Gastrocnemius medialis (tissue), 4 donors: ENCODE data around the gene HPN. TPM values are rescaled to one million over a fixed set of nuclear protein-coding genes. Genes with fewer than 3 reads are reported as not detected.
"Not testable (repeated sequence)": the region's sequence is repeated elsewhere in the genome, so short reads cannot be mapped to it uniquely, and the experiment has no call there.

Source experiments
- ATAC-seq, 2 donors: fragments of 150-250 bp; one replicate each; pipeline ENCODE4 v1.9.1; 2016
- DNase-seq, 2 donors: peaks; one replicate each; pipeline ENCODE4 v3.0.0-alpha.2; 2019
- H3K27ac ChIP-seq, 4 donors: fragments of 200-600 bp; sonication (generic); 1 replicate in 1 of 4; 2 replicates in 3 of 4; pipeline ENCODE4 v1.5.1; 2016 to 2018; ENCODE audit warnings: mild to moderate bottlenecking in 2 of 4, moderate library complexity in 1 of 4
- H3K27me3 ChIP-seq, 3 donors: fragments of 200-600 bp; sonication (generic) in 2 of 3; 1 replicate in 1 of 3; 2 replicates in 2 of 3; pipeline versions ENCODE4 v1.5.1 to v1.6.0; 2016 to 2019; ENCODE audit warnings: mild to moderate bottlenecking in 1 of 3, moderate library complexity in 1 of 3
- H3K36me3 ChIP-seq, 2 donors: fragments of 200-600 bp; sonication (generic) in 1 of 2; one replicate each; pipeline ENCODE4 v1.5.1; 2017 to 2018
- H3K4me1 ChIP-seq, 2 donors: fragments of 200-600 bp; sonication (generic) in 1 of 2; one replicate each; pipeline ENCODE4 v1.5.1; 2016 to 2017; ENCODE audit warnings: mild to moderate bottlenecking in 2 of 2
- H3K4me3 ChIP-seq, 4 donors: fragments of 200-600 bp; sonication (generic) in 3 of 4; 1 replicate in 1 of 4; 2 replicates in 3 of 4; pipeline ENCODE4 v1.5.1; 2016 to 2019; ENCODE audit warnings: mild to moderate bottlenecking in 2 of 4
- H3K9me3 ChIP-seq, 3 donors: fragments of 200-600 bp; sonication (generic) in 2 of 3; 1 replicate in 1 of 3; 2 replicates in 2 of 3; pipeline ENCODE4 v1.5.1; 2016 to 2019
- POLR2A ChIP-seq, 2 donors: fragments of 450-650 bp; IDR thresholded peaks; one replicate each; pipeline ENCODE4 v1.6.1; 2017; ENCODE audit warnings: antibody characterized with exemption in 2 of 2, mild to moderate bottlenecking in 2 of 2, moderate library complexity in 2 of 2
- in situ Hi-C, 4 donors: fragments of 200-750 bp; cut with MboI; loops; one replicate each; pipeline versions ENCODE4 v1.15.0 to v1.8.0; 2017; ENCODE audit warnings: low sequenced_read_pairs in 4 of 4
- intact Hi-C: fragments of 100-400 bp; cut with DNase I; formaldehyde crosslinking; loops from one replicate; pipeline ENCODE4 v1.15.1; 2023; ENCODE audit warnings: low total_unique reads
- total RNA-seq, 4 donors: library from RNA; depleted of rRNA; stranded (reverse); fragments of >200 nt; gene quantifications; one replicate each; pipeline versions ENCODE4 v1.1.0 to v1.2.3, GENCODE V29; 2016
- TF ChIP-seq, protein P1 (sequence below), 5 experiments: fragments of 450-650 bp in 3 of 5; fragments of 200-600 bp in 2 of 5; sonication (generic) in 2 of 5; IDR thresholded peaks in 4 of 5; conservative IDR thresholded peaks in 1 of 5; 1 replicate in 4 of 5; 2 replicates in 1 of 5; pipeline ENCODE4 v1.5.1; 2016 to 2019; ENCODE audit warnings: antibody characterized with exemption in 5 of 5, mild to moderate bottlenecking in 3 of 5, moderate library complexity in 3 of 5

HPN gene
- total RNA-seq, 4 donors from 2014 or later = 9.1 to 24.0 (median 17.1) TPM

DNA sequence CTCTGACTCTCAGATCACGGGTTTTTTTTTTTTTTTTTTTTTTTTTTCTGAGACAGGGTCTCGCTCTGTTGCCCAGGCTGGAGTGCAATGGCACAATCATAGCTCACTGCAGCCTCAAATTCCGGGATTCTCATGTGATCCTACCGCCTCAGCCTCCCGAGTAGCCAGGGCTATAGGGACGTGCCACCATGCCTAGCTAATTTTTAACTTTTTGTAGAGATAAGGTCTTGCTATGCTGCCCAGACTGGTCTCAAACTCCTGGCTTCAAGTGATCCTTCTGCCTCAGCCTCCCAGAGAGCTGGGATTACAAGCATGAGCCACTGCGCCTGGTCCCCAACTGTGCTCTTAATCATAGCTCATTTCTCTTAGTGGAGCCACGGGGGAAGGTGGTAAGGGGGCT lies 46.0 kb upstream of the HPN start:
- TF ChIP-seq POLR2A (IDR thresholded peaks at IDR 0.05) = no peak
- TF ChIP-seq, protein P1, sequence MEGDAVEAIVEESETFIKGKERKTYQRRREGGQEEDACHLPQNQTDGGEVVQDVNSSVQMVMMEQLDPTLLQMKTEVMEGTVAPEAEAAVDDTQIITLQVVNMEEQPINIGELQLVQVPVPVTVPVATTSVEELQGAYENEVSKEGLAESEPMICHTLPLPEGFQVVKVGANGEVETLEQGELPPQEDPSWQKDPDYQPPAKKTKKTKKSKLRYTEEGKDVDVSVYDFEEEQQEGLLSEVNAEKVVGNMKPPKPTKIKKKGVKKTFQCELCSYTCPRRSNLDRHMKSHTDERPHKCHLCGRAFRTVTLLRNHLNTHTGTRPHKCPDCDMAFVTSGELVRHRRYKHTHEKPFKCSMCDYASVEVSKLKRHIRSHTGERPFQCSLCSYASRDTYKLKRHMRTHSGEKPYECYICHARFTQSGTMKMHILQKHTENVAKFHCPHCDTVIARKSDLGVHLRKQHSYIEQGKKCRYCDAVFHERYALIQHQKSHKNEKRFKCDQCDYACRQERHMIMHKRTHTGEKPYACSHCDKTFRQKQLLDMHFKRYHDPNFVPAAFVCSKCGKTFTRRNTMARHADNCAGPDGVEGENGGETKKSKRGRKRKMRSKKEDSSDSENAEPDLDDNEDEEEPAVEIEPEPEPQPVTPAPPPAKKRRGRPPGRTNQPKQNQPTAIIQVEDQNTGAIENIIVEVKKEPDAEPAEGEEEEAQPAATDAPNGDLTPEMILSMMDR (IDR thresholded peaks at IDR 0.05 in 4 of 5, conservative IDR thresholded peaks at IDR 0.05 in 1 of 5) = no peak
- in situ Hi-C loops (loop anchor here in 1 of 4 donors (25.0 kb wide), 1 partner anchor 267 kb away; the partner anchor contains the start of gene USF2), intact Hi-C loops (no loop called here)
- Histone ChIP-seq H3K27ac (peak overlapping the region; percentile 83 to 98 (median 92)), H3K4me1 (peaks cover 15 to 30% of the 10 kb centered on the region in 2 donors), H3K9me3 (no peaks in the 10 kb centered on the region), H3K27me3 (no peaks in the 10 kb centered on the region), H3K36me3 (peaks cover 0 to 7% of the 10 kb centered on the region in 2 donors), H3K4me3 (peak overlapping the region in 2 of 4 donors; percentile 64)
- ATAC-seq (no peak), DNase-seq (no peak)

DNA sequence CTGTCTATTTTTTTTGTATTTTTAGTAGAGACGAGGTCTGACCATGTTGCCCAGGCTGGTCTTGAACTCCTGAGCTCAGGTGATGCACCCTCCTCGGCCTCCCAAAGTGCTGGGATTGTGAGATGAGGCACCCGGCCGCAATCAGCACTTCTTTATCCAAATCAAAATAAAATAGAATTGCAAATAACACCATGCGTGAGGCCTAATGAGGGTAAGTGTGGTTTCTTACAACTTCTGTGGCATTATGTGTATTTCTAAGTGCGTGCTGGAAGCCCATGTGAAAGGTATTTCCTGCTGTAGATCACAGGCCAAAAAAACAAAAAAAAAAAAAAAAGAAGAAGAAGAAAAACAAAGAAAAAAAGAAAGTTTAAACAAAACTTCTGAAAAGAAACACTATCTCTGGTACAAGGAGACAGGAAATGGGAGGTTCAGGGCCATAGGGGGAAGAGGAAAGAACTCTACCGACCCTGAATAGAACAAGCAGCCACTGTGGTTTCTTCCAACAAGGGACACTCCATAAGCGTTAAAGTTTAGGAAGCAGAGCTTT lies 44.4 kb upstream of the HPN start:
- Histone ChIP-seq H3K9me3 (no peaks in the 10 kb centered on the region), H3K4me1 (peaks cover 26 to 37% of the 10 kb centered on the region in 2 donors), H3K36me3 (peaks cover 0 to 7% of the 10 kb centered on the region in 2 donors), H3K4me3 (no peak overlapping the region), H3K27me3 (no peaks in the 10 kb centered on the region), H3K27ac (peak overlapping the region in 3 of 4 donors; percentile 87 to 98 (median 96))
- ATAC-seq = no peak
- no peak for TF ChIP-seq POLR2A (IDR thresholded peaks at IDR 0.05)
- TF ChIP-seq, protein P1 (IDR thresholded peaks at IDR 0.05 in 4 of 5, conservative IDR thresholded peaks at IDR 0.05 in 1 of 5) = no peak
- intact Hi-C loops (no loop called here), in situ Hi-C loops (loop anchor here in 1 of 4 donors (25.0 kb wide), 1 partner anchor 265 kb away; the partner anchor contains the start of gene USF2)
- no peak for DNase-seq

GRCh38 chr19:34998224-34998623 lies 43.3 kb upstream of the HPN start:
- intact Hi-C loops, H3K4me3 ChIP-seq, H3K27me3 ChIP-seq, H3K36me3 ChIP-seq, ATAC-seq, H3K9me3 ChIP-seq, DNase-seq: not testable (repeated sequence)
- peaks cover 26 to 37% of the 10 kb centered on the region in 2 donors for H3K4me1 ChIP-seq
- in situ Hi-C loops = loop anchor here in 1 of 4 donors (25.0 kb wide), 1 partner anchor 264 kb away; the partner anchor contains the start of gene USF2
- H3K27ac ChIP-seq = peak overlapping the region; percentile 91 to 99 (median 97)

GRCh38 chr19:34998777-34999497 lies 42.6 kb upstream of the HPN start:
- no peak for TF ChIP-seq POLR2A (IDR thresholded peaks at IDR 0.05)
- TF ChIP-seq, protein P1 (IDR thresholded peaks at IDR 0.05 in 4 of 5, conservative IDR thresholded peaks at IDR 0.05 in 1 of 5) = no peak
- in situ Hi-C loops (loop anchor here in 1 of 4 donors (25.0 kb wide), 1 partner anchor 263 kb away; the partner anchor contains the start of gene USF2), intact Hi-C loops (no loop called here)
- Histone ChIP-seq H3K27me3 (no peaks in the 10 kb centered on the region), H3K4me1 (peaks cover 30 to 41% of the 10 kb centered on the region in 2 donors), H3K27ac (peak overlapping the region; percentile 91 to 99 (median 97)), H3K4me3 (peak overlapping the region; percentile 67 to 84 (median 73)), H3K9me3 (no peaks in the 10 kb centered on the region), H3K36me3 (peaks cover 0 to 7% of the 10 kb centered on the region in 2 donors)
- DNase-seq (no peak), ATAC-seq (no peak)
